Smooth muscle cell (in vitro differentiated cells): ENCODE measurements around the gene BSCL2. TPM values are rescaled to one million over a fixed set of nuclear protein-coding genes. Genes with fewer than 3 reads are reported as not detected.

Experiments
- DNase-seq: peaks from one replicate; lab custom pipeline; 2025; ENCODE audit not compliant: unreplicated experiment; lab: John Stamatoyannopoulos, UW
- H2AFZ ChIP-seq: fragments of 200-600 bp; sonication (generic); 2 replicates; pipeline ENCODE4 v1.6.0; 2016; ENCODE audit warnings: antibody characterized with exemption, low read depth, mild to moderate bottlenecking
- H3F3A ChIP-seq: fragments of 200-600 bp; sonication (generic); 2 replicates; pipeline ENCODE4 v1.6.0; 2017; ENCODE audit warnings: antibody characterized with exemption, low read depth
- H3K27ac ChIP-seq: fragments of 200-600 bp; sonication (generic); 2 replicates; pipeline ENCODE4 v1.5.1; 2016; ENCODE audit warnings: low read depth, mild to moderate bottlenecking
- H3K27me3 ChIP-seq: fragments of 200-600 bp; sonication (generic); 2 replicates; pipeline ENCODE4 v1.6.1; 2016; ENCODE audit warnings: low read depth, mild to moderate bottlenecking
- H3K36me3 ChIP-seq: fragments of 200-600 bp; sonication (generic); 2 replicates; pipeline ENCODE4 v1.5.1; 2016; ENCODE audit warnings: low read depth
- H3K4me1 ChIP-seq: fragments of 200-600 bp; sonication (generic); 2 replicates; pipeline ENCODE4 v1.5.1; 2016; ENCODE audit warnings: low read depth
- H3K4me2 ChIP-seq: fragments of 200-600 bp; sonication (generic); 2 replicates; pipeline ENCODE4 v1.6.0; 2016; ENCODE audit warnings: mild to moderate bottlenecking
- H3K4me3 ChIP-seq: fragments of 200-600 bp; sonication (generic); 2 replicates; pipeline ENCODE4 v1.5.1; 2016; ENCODE audit warnings: mild to moderate bottlenecking
- H3K79me2 ChIP-seq: fragments of 200-600 bp; sonication (generic); 2 replicates; pipeline ENCODE4 v1.6.0; 2016; ENCODE audit warnings: low read depth, mild to moderate bottlenecking
- H3K9ac ChIP-seq: fragments of 200-600 bp; sonication (generic); 2 replicates; pipeline ENCODE4 v1.6.0; 2016; ENCODE audit warnings: low read depth
- H3K9me3 ChIP-seq: fragments of 200-600 bp; sonication (generic); replicated peaks from 2 replicates; pipeline ENCODE4 v1.5.1; 2016; ENCODE audit warnings: low read depth
- H4K20me1 ChIP-seq: fragments of 200-600 bp; sonication (generic); 2 replicates; pipeline ENCODE4 v1.6.0; 2016; ENCODE audit warnings: low read depth
- CTCF ChIP-seq: fragments of 200-600 bp; sonication (generic); IDR thresholded peaks from 2 replicates; pipeline ENCODE4 v1.5.1; 2017; ENCODE audit warnings: borderline replicate concordance, mild to moderate bottlenecking, antibody characterized with exemption; ENCODE audit not compliant: insufficient read depth, poor library complexity, severe bottlenecking
- WGBS: methylation state at CpG from one replicate; pipeline ENCODE4 v1.1.7; 2016; ENCODE audit warnings: low lambda C conversion rate; 5-methylcytosine and 5-hydroxymethylcytosine counted together
- polyA plus RNA-seq: library from polyadenylated mRNA; unstranded; fragments of >200 nt; fragmentation: Nextera tagmentation; extraction: Ambion mirVana; gene quantifications from 2 replicates; pipeline ENCODE4 v1.2.1, GENCODE V29; 2016
- total RNA-seq: library from RNA; depleted of rRNA; stranded (reverse); fragments of >200 nt; gene quantifications from 2 replicates; pipeline ENCODE4 v1.2.3, GENCODE V29; 2014

BSCL2 gene
- total and polyA plus RNA-seq, 2 experiments from 2014 or later: 79.7 to 115 TPM

- Histone ChIP-seq H3F3A (peaks cover 28% of the 10 kb centered on the region), H4K20me1 (peaks cover 53% of the 10 kb centered on the region), H2AFZ (no peak overlapping the region), H3K4me1 (peaks cover 27% of the 10 kb centered on the region), H3K27me3 (no peaks in the 10 kb centered on the region), H3K9ac (peak overlapping the region; percentile 77), H3K79me2 (peaks cover 81% of the 10 kb centered on the region), H3K4me3 (peak overlapping the region; percentile 87), H3K36me3 (peaks cover 21% of the 10 kb centered on the region), H3K9me3 (no peaks in the 10 kb centered on the region), H3K27ac (peak overlapping the region; percentile 89), H3K4me2 (peak overlapping the region; percentile 99)
- DNase-seq: no peak
- TF ChIP-seq CTCF: no peak
- 3% methylated on average over 7 of the region's 7 CpGs for WGBS
These were observed 18.4 kb upstream of the BSCL2 start for GRCh38 chr11:62725646-62726045.

GRCh38 chr11:62724171-62724570 lies 16.9 kb upstream of the BSCL2 start:
- Histone ChIP-seq H4K20me1 (peaks cover 53% of the 10 kb centered on the region), H3F3A (peaks cover 32% of the 10 kb centered on the region), H3K27ac (peak overlapping the region; percentile 89), H3K27me3 (no peaks in the 10 kb centered on the region), H3K79me2 (peaks cover 80% of the 10 kb centered on the region), H3K4me2 (peak overlapping the region; percentile 99), H3K4me3 (peak overlapping the region; percentile 87), H3K9ac (peak overlapping the region; percentile 77), H3K36me3 (peaks cover 30% of the 10 kb centered on the region), H3K9me3 (no peaks in the 10 kb centered on the region), H2AFZ (no peak overlapping the region), H3K4me1 (peaks cover 16% of the 10 kb centered on the region)
- no peak for DNase-seq
- WGBS: 79% methylated on average over 8 of the region's 8 CpGs
- TF ChIP-seq CTCF: no peak

- H4K20me1 ChIP-seq: peaks cover 53% of the 10 kb centered on the region
- no peak overlapping the region for H3K9ac ChIP-seq
- H3K4me1 ChIP-seq: peaks cover 16% of the 10 kb centered on the region
- no peaks in the 10 kb centered on the region for H3K27me3 ChIP-seq
- H3K4me3 ChIP-seq: no peak overlapping the region
- peaks cover 31% of the 10 kb centered on the region for H3K36me3 ChIP-seq
- no peaks in the 10 kb centered on the region for H3K9me3 ChIP-seq
- H3F3A ChIP-seq: peaks cover 24% of the 10 kb centered on the region
- DNase-seq: no peak
- no peak overlapping the region for H3K27ac ChIP-seq
- H3K4me2 ChIP-seq: no peak overlapping the region
- 80% methylated on average over 7 of the region's 7 CpGs for WGBS
- H3K79me2 ChIP-seq: peaks cover 88% of the 10 kb centered on the region
- no peak for TF ChIP-seq CTCF
- H2AFZ ChIP-seq: no peak overlapping the region
These were observed 14.8 kb upstream of the BSCL2 start for GRCh38 chr11:62721994-62722393.

GRCh38 chr11:62719302-62719978 lies 12.2 kb upstream of the BSCL2 start:
- Histone ChIP-seq H3K27me3 (no peaks in the 10 kb centered on the region), H2AFZ (no peak overlapping the region), H3K9me3 (no peaks in the 10 kb centered on the region), H3K4me3 (no peak overlapping the region), H3F3A (peaks cover 35% of the 10 kb centered on the region), H3K79me2 (peaks cover 76% of the 10 kb centered on the region), H3K27ac (no peak overlapping the region), H4K20me1 (peaks cover 31% of the 10 kb centered on the region), H3K4me1 (peaks cover 5% of the 10 kb centered on the region), H3K9ac (no peak overlapping the region), H3K4me2 (no peak overlapping the region), H3K36me3 (peaks cover 31% of the 10 kb centered on the region)
- DNase-seq: no peak
- 96% methylated on average over 2 of the region's 2 CpGs for WGBS
- TF ChIP-seq CTCF: no peak
